Measurements from ENCODE around the gene DRAXIN.

DRAXIN gene

GRCh38 chr1:11690397-11691301 is 861 bp upstream of the DRAXIN start:
- DNase-seq = no peak

DNA sequence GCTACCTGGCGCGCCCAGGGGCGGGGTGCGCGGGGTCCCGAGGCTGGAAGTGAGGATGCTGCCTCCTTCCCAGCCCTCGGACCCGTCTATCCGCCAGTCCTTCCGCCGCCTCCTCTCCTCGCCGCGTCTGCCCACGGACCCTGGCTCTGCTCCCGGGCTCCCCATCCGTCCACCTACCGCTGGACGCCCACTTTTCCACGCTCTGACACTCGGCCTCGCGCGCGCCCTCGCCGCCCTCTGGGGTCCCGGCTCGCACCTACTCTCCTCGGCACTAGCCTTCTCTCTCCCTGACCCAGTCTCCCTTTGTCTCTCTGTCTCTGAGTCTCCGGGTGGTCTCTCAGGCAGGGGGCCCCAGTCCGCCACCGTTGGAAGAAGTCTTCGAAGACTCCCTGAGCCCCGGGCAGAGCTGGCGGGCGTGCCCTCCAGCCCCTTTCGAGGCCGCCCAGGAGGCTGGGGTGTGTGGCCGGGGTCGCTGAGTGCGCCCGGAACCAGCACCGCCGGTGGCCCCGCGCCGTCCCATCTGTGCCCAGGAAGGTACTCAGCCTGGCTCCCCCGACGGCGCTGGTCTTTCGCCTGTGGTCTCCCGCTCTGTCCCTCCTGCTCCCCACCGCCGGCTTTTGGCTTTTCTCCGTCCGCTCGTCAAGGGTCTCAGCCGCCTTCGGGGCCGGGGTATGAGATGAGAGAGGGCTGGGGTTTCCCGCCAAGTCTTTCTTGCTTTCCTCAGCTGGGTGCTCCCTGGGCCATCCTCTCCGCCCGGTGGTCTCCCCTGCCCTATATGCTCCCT is 610 bp downstream of the DRAXIN start:
- DNase-seq = no peak

- no peak for DNase-seq
These were observed 1.6 kb downstream of the DRAXIN start for GRCh38 chr1:11693024-11693590.

- no peak for DNase-seq
These were observed 2.4 kb downstream of the DRAXIN start for GRCh38 chr1:11693917-11694316.

- no peak for DNase-seq
These were observed 4.4 kb downstream of the DRAXIN start for GRCh38 chr1:11695861-11696260.

- DNase-seq = no peak
These were observed 5.8 kb downstream of the DRAXIN start for GRCh38 chr1:11697188-11697892.

DNA sequence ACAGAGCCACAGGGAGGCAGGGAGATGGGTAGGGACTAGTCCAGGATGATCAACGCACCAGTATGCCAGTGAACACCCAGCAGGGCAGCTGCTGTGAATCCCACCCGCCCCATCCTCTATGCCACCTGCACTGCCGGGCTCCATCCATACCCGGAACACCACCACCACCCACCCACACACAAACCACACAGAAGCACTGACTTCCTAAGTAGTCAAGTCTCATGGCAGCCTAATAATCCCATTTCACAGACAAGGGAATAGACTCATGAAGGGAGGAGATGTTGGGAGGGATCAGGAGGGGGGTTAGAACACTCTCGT is 6.3 kb downstream of the DRAXIN start:
- DNase-seq = no peak

DNA sequence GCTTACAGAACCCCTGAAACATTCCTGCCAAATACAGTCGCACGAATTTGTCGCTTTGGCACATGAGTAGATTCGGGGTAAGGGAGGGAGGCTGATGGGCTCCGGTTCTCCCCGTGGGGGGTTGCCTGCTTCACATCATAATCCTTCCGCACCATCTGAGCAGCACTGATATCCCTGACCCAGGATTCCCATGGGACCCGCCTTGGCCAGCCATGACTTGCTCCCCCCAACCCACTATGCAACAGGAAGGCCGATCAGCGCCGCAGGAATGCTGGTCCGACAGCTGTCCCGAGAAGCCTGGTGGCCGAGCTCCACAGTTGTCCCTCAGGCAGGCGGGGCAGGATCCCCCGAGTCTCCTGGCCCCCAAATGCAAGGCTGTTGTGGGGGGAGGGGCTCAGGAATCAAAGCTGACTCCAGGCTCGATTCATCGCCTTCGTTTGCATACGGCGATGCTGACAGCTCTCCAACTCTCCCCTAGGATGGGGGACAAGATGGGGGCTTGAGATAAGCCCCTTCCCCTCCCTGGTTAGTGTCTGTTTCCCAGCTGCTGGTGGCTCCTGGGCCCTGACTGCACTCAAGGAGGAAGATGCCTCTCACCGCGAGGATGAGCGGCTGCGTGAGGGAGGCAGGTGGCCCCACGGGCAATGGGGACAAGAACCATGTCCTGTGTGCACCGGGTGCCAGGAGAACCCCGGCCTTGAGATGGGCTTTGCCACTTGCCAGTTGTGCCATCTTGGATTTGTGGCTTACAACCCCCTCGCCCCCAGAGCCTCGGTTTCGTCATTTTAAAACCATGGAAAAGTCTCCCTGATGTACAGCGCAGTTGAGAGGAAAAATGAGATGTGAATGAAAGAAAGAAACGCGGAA is 9.3 kb downstream of the DRAXIN start:
- DNase-seq = no peak

DNA sequence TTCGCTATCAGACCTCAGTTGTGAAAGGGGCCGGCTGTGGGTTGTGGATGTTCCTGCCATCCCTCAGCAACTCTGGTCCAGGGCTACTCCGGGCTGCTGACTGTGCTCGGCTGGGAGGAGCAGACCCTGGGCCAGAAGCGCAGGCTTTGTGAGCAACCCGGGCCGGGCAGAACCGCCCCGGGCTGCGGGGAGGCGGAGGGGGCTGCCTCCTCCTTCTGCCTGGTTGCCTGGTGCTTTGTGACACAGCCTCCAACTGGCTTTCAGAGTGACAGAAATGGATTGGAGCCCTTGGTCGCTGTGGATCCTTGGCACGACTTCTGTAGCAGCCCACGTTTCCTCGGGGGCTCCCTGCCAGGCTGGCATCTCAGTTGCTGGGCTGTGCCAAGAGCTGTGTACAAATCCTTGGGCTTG is 10.0 kb downstream of the DRAXIN start:
- no peak for DNase-seq

- DNase-seq = no peak
These were observed 10.7 kb downstream of the DRAXIN start for GRCh38 chr1:11701981-11702803.

GRCh38 chr1:11703357-11704193 is 12.1 kb downstream of the DRAXIN start:
- DNase-seq = no peak

- no peak for DNase-seq
These were observed 12.7 kb downstream of the DRAXIN start for GRCh38 chr1:11704194-11704529.

GRCh38 chr1:11704691-11705475 is 13.4 kb downstream of the DRAXIN start:
- no peak for DNase-seq

DNA sequence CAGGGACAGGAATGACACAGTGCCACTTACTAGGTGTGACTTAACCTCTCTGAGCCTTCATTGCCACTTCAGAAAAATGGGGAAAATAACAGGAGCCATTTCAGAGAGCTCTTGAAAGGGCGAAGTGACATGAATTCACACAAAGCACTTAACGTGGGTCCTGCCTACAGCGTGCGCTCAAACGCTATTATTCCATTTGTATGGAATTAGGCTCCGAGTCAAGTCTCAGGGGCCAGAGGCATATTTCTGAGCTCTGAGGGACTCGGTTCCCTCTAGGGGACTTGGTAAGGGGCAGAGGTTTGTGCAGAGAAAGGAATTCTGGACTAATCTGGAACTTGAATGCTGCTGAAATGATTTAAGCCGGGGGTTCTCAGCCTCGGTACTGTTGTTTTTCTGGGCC is 14.1 kb downstream of the DRAXIN start:
- DNase-seq = no peak

DNA sequence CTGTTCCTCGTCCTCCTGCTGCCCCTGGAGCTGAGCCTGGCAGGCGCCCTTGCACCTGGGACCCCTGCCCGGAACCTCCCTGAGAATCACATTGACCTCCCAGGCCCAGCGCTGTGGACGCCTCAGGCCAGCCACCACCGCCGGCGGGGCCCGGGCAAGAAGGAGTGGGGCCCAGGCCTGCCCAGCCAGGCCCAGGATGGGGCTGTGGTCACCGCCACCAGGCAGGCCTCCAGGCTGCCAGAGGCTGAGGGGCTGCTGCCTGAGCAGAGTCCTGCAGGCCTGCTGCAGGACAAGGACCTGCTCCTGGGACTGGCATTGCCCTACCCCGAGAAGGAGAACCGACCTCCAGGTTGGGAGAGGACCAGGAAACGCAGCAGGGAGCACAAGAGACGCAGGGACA is 14.8 kb downstream of the DRAXIN start:
- DNase-seq = no peak

- DNase-seq = no peak
These were observed 16.2 kb downstream of the DRAXIN start for GRCh38 chr1:11707621-11708276.

GRCh38 chr1:11708554-11709350 is 17.2 kb downstream of the DRAXIN start:
- no peak for DNase-seq

GRCh38 chr1:11711490-11711889 is 20.0 kb downstream of the DRAXIN start:
- DNase-seq = no peak

Data from NCI-H1048 (cell line).